Vagina (tissue), 2 donors: ENCODE measurements around the gene S100A10. TPM values are rescaled to one million over a fixed set of nuclear protein-coding genes. Genes with fewer than 3 reads are reported as not detected.

Experiments used
- DNase-seq, 2 donors: peaks; one replicate each; pipeline ENCODE4 v3.0.0-alpha.2; 2017; ENCODE audit errors: extremely low spot score in 2 of 2
- H3K27ac ChIP-seq: fragments of 200-600 bp; sonication (generic); one replicate; pipeline ENCODE4 v1.5.1; 2019
- H3K27me3 ChIP-seq: fragments of 200-600 bp; sonication (generic); one replicate; pipeline ENCODE4 v1.5.1; 2019
- H3K36me3 ChIP-seq, 2 donors: fragments of 200-600 bp; sonication (generic); one replicate each; pipeline ENCODE4 v1.5.1; 2017 to 2019
- H3K4me1 ChIP-seq: fragments of 200-600 bp; sonication (generic); one replicate; pipeline ENCODE4 v1.5.1; 2019
- H3K4me3 ChIP-seq, 2 donors: fragments of 200-600 bp; sonication (generic); 1 replicate in 1 of 2; 2 replicates in 1 of 2; pipeline ENCODE4 v1.5.1; 2016 to 2019
- H3K9me3 ChIP-seq: fragments of 200-600 bp; sonication (generic); one replicate; pipeline ENCODE4 v1.5.1; 2019
- POLR2A ChIP-seq, 2 donors: fragments of 450-650 bp; IDR thresholded peaks; one replicate each; pipeline ENCODE4 v1.6.1; 2017; ENCODE audit warnings: antibody characterized with exemption in 2 of 2, mild to moderate bottlenecking in 2 of 2, moderate library complexity in 2 of 2
- POLR2AphosphoS5 ChIP-seq, 2 donors: sonication (generic); formaldehyde crosslinking; IDR thresholded peaks; one replicate each; pipeline ENCODE4 v1.9.0; 2017; ENCODE audit warnings: antibody characterized with exemption in 2 of 2, mild to moderate bottlenecking in 2 of 2, low read depth in 1 of 2; ENCODE audit not compliant: insufficient read depth in 1 of 2
- intact Hi-C: fragments of 100-400 bp; cut with DNase I; formaldehyde crosslinking; loops from one replicate; pipeline ENCODE4 v1.15.1; 2023
- total RNA-seq: library from RNA; depleted of rRNA; stranded (reverse); fragments of >200 nt; gene quantifications from one replicate; pipeline ENCODE4 v1.2.3, GENCODE V29; 2016
- TF ChIP-seq, protein P1 (sequence below), 3 experiments: fragments of 450-650 bp in 2 of 3; fragments of 200-600 bp in 1 of 3; sonication (generic) in 1 of 3; IDR thresholded peaks; one replicate each; pipeline ENCODE4 v1.5.1; 2017 to 2019; ENCODE audit warnings: antibody characterized with exemption in 3 of 3, mild to moderate bottlenecking in 2 of 3, moderate library complexity in 2 of 3

Gene S100A10
- total RNA-seq, 1 donor from 2014 or later, result 176 TPM

- no peaks in the 10 kb centered on the region for H3K9me3 ChIP-seq
- H3K4me3 ChIP-seq, result no peak overlapping the region
- no peaks in the 10 kb centered on the region for H3K27me3 ChIP-seq
- DNase-seq, result no peak
- H3K27ac ChIP-seq, result no peak overlapping the region
- no peaks in the 10 kb centered on the region for H3K4me1 ChIP-seq
- intact Hi-C loops, result no loop called here
- H3K36me3 ChIP-seq, result no peaks in the 10 kb centered on the region
- TF ChIP-seq POLR2A (IDR thresholded peaks at IDR 0.05) (no peak), POLR2AphosphoS5 (IDR thresholded peaks at IDR 0.05; ENCODE audit: insufficient read depth in 1 of 2, low read depth in 1 of 2) (no peak)
- TF ChIP-seq, protein P1, sequence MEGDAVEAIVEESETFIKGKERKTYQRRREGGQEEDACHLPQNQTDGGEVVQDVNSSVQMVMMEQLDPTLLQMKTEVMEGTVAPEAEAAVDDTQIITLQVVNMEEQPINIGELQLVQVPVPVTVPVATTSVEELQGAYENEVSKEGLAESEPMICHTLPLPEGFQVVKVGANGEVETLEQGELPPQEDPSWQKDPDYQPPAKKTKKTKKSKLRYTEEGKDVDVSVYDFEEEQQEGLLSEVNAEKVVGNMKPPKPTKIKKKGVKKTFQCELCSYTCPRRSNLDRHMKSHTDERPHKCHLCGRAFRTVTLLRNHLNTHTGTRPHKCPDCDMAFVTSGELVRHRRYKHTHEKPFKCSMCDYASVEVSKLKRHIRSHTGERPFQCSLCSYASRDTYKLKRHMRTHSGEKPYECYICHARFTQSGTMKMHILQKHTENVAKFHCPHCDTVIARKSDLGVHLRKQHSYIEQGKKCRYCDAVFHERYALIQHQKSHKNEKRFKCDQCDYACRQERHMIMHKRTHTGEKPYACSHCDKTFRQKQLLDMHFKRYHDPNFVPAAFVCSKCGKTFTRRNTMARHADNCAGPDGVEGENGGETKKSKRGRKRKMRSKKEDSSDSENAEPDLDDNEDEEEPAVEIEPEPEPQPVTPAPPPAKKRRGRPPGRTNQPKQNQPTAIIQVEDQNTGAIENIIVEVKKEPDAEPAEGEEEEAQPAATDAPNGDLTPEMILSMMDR (IDR thresholded peaks at IDR 0.05), result no peak
These were observed 21.3 kb upstream of the S100A10 start for GRCh38 chr1:152014943-152015342.

GRCh38 chr1:152013664-152014237 is 20.1 kb upstream of the S100A10 start:
- Histone ChIP-seq H3K36me3 (no peaks in the 10 kb centered on the region), H3K27ac (no peak overlapping the region), H3K9me3 (no peaks in the 10 kb centered on the region), H3K4me1 (no peaks in the 10 kb centered on the region), H3K4me3 (no peak overlapping the region), H3K27me3 (no peaks in the 10 kb centered on the region)
- intact Hi-C loops, result no loop called here
- no peak for DNase-seq
- TF ChIP-seq, protein P1 (IDR thresholded peaks at IDR 0.05), result no peak
- no peak for TF ChIP-seq POLR2A (IDR thresholded peaks at IDR 0.05)
- no peak for TF ChIP-seq POLR2AphosphoS5 (IDR thresholded peaks at IDR 0.05; ENCODE audit: insufficient read depth in 1 of 2, low read depth in 1 of 2)

DNA sequence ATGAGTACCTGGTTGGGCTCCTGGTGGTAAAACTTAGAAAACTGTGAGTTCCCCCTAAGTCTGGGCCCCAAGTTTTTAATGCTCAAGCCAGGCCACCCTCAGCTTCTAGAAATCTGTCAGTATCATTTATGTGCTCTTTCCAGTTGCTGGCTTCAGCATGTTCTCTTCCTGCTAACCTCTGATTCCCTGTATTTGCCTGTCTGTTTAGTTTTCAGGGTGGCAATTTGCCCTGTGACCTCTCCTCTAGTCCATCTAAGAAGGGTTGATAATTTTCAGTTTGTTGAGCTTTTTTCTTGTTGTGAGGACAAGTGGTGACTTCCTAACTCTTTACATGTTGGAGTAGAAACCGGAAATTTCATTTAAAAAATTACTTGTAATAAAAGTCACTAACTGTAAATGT is 16.0 kb upstream of the S100A10 start:
- H3K27ac ChIP-seq, result no peak overlapping the region
- no peak overlapping the region for H3K4me3 ChIP-seq
- no peaks in the 10 kb centered on the region for H3K4me1 ChIP-seq
- H3K27me3 ChIP-seq, result no peaks in the 10 kb centered on the region
- TF ChIP-seq POLR2A (IDR thresholded peaks at IDR 0.05), result no peak
- no peak for TF ChIP-seq POLR2AphosphoS5 (IDR thresholded peaks at IDR 0.05; ENCODE audit: insufficient read depth in 1 of 2, low read depth in 1 of 2)
- TF ChIP-seq, protein P1 (IDR thresholded peaks at IDR 0.05), result no peak
- intact Hi-C loops, result no loop called here
- H3K36me3 ChIP-seq, result no peaks in the 10 kb centered on the region
- no peak for DNase-seq
- H3K9me3 ChIP-seq, result no peaks in the 10 kb centered on the region

- H3K36me3 ChIP-seq, result no peaks in the 10 kb centered on the region
- no peak for DNase-seq
- peaks cover 8% of the 10 kb centered on the region for H3K4me1 ChIP-seq
- intact Hi-C loops, result no loop called here
- H3K27me3 ChIP-seq, result no peaks in the 10 kb centered on the region
- no peak for TF ChIP-seq POLR2AphosphoS5 (IDR thresholded peaks at IDR 0.05; ENCODE audit: insufficient read depth in 1 of 2, low read depth in 1 of 2)
- no peak for TF ChIP-seq POLR2A (IDR thresholded peaks at IDR 0.05)
- TF ChIP-seq, protein P1 (IDR thresholded peaks at IDR 0.05), result no peak
- no peak overlapping the region for H3K27ac ChIP-seq
- H3K4me3 ChIP-seq, result no peak overlapping the region
- no peaks in the 10 kb centered on the region for H3K9me3 ChIP-seq
These were observed 13.4 kb upstream of the S100A10 start for GRCh38 chr1:152007047-152007446.

DNA sequence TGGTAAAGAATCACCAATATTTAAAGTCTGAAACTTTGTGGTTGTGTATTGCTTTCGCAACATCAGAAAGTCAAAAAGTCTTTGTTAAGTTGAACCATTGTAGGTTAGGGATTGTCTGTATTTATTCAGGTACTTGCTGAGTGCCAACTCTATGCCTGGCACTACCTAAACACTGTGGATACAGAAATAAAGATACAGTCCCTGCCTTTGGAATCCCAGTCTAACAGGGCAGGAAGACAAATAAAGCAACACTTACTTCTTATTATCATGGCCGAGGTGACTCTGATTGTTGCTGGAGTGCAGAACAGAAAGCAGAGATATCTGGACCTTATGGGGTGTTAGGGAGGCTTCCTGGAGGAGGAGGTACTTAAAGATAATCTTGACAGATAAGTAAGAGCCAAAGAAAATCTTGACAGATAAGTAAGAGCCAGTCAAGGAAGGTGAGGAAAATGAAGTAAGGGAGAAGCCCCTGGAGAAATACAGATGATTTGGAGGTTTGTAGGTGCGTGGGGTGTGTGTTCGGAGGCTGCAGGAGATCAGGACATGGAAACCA is 11.8 kb upstream of the S100A10 start:
- H3K4me1 ChIP-seq, result peaks cover 21% of the 10 kb centered on the region
- TF ChIP-seq POLR2AphosphoS5 (IDR thresholded peaks at IDR 0.05; ENCODE audit: insufficient read depth in 1 of 2, low read depth in 1 of 2), result no peak
- TF ChIP-seq, protein P1 (IDR thresholded peaks at IDR 0.05), result no peak
- TF ChIP-seq POLR2A (IDR thresholded peaks at IDR 0.05), result no peak
- intact Hi-C loops, result no loop called here
- DNase-seq, result no peak
- no peak overlapping the region for H3K4me3 ChIP-seq
- H3K27me3 ChIP-seq, result no peaks in the 10 kb centered on the region
- H3K27ac ChIP-seq, result no peak overlapping the region
- H3K9me3 ChIP-seq, result no peaks in the 10 kb centered on the region
- no peaks in the 10 kb centered on the region for H3K36me3 ChIP-seq
